Measurements from ENCODE around the gene HNRNPC.
"Not testable (repeated sequence)": the region's sequence is repeated elsewhere in the genome, so short reads cannot be mapped to it uniquely, and the experiment has no call there.

Gene HNRNPC

DNA sequence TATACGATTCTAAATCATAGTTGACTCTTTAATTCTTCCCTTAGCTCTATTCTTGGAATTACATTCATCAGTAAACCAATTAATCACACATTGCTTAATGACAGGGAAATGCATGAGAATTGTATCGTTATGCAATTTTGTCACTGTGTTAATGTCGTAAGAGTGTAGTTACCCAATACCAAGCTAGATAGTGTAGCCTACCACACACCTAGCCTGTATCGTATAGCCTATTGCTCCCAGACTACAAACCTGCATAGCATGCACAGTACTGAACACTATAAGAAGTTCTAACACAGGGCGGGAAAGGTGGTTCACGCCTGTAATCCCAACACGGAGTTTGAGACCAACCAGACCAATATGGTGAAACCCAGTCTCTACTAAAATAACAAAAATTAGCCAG, 24.7 kb downstream of the HNRNPC start:
- DNase-seq (ENCODE audit: low read depth): no peak

DNA sequence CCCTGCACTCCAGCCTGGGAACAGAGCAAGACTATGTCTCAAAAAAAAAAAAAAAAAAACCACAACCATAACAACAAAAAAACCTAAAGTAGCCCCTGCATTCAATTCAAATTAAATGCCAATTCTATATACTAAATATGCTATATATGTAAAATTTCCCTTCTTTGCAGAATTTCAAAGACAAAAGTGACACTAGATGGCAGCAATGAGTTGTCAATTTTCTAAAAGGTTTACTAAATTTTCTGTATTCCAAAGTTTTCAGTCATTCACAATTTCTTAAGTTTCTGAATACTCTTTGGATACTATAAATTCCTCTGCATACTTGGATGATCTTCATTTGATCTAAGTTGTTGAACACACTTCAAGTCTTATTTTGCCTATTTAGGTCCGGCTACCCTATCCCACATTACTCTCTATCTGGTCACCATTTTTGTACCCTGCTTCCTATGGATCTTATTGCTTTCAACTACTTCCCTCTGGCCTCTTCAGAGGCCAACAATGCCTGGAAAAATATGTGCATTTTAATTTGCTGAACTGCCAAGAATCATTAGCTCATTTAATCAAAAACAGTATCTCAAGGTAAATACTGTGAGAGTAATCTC, 27.9 kb downstream of the HNRNPC start:
- DNase-seq (ENCODE audit: low read depth): no peak

DNA sequence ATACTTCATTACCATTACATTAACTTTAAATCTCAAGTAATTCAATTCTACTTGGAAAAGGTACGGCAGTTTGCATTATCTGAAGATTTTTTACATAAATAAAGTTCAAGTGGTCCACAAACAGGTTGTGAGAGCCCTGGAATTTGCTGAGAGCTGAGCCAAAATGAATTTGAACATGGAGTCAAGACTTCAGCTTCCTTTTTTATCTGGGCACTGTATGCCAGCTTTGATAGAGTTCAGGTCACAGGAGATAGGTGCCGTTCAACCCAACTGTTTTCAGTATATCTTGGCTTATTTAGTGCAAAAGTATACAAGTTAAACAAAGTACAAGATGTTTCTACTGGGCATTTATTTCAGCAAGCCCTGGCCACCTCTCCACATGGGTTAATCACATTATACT, 28.8 kb downstream of the HNRNPC start:
- DNase-seq (ENCODE audit: low read depth): no peak

DNA sequence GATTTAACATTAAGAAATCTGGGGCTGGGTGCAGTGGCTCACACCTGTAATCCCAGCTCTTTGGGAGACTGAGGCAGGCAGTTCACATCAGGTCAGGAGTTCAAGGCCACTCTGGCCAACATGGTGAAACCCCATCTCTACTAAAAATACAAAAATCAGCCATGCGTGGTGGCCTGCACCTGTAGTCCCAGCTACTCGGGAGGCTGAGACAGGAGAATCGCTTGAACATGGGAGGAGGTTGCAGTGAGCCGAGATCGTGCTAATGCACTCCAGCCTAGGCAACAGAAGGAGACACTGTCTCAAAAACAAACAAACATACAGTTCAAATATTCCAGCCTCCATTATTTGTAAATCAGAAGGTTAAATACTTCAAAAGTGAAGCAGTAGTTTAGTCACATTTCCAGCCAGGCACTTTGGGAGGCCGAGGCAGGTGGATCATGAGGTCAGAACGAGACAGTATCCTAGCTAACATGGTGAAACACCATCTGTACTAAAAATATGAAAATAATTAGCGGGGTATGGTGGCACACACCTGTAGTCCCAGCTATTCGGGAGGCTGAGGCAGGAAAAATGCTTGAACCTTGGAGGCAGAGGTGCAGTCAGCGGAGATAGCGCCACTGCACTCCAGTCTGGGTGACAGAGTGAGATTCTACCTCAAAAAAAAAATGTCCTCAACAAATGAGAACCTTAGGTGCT, 30.3 kb downstream of the HNRNPC start:
- no peak for DNase-seq (ENCODE audit: low read depth)

DNA sequence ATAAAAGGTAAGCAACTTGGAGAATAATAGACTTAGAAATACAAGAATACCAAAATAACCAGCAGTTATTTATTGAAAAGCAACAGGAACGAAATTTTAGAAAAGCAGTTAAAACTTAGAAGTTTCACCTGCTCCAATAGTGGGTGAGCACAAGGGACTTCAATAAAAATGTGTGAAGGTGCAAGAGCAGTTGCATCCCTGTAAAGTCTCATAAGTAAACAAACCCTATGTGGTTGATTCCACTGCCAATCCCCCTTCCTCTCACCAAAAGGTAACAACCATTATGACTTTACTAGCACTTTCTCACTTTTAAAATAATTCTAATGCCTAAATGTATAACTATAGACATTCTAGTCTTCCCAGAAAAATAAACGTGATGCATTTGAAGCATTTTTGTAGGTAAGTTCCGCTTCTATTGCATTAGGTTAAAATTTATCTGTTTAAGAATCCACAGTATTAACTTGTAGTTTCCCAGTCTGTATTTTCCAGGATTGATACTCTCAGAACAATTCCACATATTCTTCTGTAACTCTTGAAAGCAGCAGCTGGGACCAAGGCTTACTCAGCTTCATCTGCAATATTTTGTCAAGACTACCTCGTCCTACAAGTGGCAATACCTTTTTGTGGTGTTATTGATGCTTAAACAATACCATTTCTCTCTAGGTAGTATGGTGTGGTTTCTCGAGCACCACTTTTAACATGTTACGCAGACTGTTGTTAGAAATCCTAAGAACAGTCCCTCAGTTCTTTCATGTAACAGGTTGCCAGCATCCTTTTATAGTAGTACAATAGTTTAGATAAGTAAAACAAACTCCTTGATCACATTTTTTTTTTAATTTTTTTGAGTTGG, 32.1 kb downstream of the HNRNPC start:
- DNase-seq (ENCODE audit: low read depth): no peak

DNA sequence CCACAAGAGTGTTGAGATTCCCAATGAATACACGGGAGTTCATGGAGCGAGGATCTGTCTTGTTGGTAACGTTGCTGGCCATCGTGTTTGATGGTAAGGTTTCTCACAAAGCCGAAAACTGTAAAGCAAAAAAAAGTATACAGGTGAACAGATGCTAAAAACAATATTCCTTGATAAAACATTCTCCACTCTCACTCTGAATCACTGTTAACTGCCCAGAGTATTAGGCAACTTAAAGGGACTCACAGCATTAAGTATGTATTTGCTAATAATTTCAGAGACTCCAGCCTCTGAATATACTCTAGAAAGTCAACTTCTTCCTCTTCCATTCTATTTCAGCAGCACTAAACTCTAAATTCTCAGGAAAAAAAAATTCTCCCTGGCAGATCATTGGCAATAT, 35.1 kb downstream of the HNRNPC start:
- DNase-seq (ENCODE audit: low read depth): no peak

DNA sequence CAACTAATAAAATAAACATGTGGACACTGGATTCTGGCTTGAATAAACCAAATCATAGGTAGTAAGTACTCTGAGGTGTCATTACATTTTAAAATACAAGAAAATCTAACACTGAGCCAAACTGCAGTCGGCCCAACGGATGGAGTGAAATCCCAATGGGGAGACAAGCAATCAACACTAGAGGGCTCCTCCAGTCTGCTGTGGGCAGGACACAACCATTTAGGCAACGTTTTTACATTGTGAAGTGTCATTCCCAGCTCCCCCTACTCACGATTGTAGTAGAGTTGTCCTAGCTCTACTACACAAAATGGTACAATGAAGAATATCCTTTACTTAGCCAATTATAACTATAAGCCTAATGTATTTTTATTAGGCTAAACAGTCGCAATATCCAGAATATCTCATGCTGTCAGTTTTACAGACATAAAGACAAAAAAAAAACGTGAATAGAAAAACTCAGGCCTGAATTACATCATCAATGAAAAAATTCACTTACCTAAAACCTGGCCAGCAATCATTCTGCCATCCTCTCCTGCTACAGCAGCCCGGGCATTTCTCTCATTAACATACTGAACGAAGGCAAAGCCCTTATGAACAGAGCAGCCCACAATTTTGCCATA, 35.7 kb downstream of the HNRNPC start:
- DNase-seq (ENCODE audit: low read depth): no peak

DNA sequence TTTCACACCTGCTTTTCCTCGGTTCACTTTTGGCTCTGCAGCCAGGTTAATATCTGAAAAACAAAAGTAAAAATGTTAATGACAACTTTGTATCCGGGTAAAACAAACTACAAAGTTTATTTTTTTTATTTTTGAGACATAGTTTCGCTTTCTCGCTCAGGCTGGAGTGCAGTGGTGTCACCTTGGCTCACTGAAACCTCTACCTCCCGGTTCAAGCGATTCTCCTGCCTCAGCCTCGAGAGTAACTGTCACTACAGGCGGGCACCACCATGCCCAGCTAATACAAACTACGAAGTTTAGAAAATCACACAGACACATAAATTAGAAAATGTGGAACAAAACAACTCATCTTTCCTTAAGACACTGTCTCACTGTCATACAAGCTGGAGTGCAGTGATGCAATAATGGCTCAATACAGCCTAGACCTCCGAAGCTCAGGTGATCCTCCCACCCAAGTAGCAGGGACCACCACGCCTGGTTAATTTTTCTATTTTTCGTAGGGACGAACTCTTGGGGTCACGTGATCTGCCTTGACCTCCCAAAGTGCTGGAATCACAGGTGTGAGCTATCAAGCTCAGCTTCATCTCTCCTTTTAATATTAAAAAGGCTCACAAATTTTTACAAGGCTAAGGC, 38.1 kb downstream of the HNRNPC start:
- DNase-seq (ENCODE audit: low read depth): no peak

DNA sequence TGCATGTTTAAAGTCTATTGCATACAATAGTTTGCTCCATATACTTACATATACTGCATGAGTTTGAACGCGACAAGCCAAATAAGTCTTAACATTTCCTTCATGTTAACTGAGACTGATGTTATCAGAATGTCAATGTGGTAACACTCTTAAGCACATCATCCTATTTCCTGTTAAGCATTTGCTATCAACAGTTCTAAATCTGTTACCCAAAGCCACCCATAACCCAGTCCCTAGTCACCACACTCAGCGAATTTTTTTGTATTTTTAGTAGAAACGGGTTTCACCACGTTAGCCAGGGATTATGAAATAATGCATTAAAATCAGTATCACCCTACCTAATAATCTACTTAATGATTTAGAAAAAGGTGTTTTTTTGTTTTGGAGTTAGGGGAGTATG, 39.4 kb downstream of the HNRNPC start:
- no peak for DNase-seq (ENCODE audit: low read depth)

DNA sequence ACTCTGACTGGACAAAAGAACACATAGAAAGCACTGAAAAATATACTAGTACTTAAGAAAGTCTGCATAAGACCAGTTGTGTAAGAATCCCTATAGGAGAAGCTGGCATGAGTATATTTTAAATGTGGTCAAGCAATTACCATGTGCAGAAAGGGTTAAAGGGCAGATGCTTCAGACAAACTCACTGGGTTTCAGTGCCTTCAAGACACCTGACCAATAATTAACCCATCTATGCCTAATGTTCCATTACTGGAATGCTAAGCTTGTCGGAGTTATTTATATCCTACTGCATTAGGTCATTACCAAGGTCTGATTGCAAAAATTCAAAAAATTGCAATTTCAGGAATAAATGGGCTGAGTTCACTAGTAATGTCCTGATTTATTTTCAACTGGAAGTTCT, 41.3 kb downstream of the HNRNPC start:
- DNase-seq (ENCODE audit: low read depth): no peak

DNA sequence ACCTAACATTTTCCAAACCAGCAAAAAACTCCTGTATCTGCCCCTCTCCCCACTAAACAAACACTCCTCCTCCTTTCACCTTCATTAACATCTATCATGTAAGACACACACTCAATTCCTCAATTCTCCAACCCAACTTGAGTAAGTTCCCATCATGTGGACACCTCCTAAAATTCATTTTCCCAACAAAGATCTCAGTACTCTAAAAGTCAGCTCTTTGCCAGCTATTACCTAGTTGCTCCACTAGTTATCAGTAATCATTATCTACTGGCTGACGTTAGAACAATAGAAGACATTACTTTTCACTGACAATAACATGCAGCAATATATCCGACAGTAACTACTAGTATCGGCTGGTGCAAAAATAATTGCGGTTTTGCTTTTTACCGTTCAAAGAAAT, 42.1 kb downstream of the HNRNPC start:
- DNase-seq (ENCODE audit: low read depth): no peak

DNA sequence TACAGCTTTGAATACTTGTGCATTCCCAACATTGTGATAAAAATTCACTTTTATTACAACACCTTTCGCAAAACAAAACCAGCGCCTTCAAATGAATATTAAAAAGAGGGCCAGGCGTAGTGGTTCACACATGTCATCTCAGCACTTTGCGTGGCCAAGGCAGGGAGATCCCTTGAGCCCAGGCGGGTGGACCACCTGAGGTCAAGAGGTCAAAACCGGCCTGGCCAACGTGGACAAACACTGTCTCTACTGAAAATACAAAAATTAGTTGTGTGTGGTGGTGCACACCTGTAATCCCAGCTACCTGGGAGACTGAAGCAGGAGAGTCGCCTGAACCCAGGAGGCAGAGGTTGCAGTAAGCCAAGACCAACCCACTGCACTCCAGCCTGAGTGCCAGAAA, 42.8 kb downstream of the HNRNPC start:
- no peak for DNase-seq (ENCODE audit: low read depth)

DNA sequence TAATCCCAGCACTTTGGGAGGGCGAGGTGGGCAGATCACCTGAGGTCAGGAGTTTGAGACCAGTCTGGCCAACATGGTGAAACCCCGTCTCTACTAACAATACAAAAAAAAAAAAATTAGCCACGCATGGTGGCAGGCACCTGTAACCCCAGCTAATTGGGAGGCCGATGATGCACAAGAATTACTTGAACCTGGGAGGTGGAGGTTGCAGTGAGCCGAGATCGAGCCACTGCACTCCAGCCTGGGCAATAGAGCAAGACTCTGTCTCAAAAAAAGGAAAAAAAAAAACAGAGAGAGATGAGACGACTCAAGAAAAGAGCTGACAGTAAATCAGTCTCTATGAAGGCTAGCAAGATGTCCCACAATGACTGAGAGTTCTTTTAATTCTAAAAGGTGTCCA, 44.1 kb downstream of the HNRNPC start:
- DNase-seq (ENCODE audit: low read depth): not testable (repeated sequence)

DNA sequence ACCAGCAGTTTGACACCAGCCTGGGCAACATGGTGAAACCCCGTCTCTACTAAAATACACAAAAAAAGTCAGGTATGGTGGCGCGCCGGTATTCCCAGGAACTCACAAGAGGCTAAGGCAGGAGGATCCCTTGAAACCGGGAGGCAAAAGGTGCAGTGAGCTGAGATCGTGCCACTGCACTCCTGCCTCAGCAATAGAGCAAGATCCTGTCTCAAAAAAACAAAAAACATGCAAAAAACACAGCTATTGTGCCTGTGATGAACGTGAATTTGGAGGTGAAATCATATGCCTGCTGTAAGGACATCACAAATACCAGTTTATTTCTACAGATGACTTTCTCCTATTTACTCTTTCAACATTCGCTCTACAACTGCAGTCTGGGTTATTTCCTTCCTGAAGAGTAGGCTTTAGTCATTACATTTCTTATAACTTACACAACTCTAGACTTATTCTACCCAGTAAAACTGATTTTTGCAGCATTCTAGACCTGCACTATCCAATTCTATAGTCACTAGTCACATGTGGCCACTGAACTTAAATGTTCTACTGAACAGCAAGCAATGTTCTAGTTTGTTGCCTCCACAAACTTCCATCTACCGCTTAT, 48.3 kb downstream of the HNRNPC start:
- no peak for DNase-seq (ENCODE audit: low read depth)

DNA sequence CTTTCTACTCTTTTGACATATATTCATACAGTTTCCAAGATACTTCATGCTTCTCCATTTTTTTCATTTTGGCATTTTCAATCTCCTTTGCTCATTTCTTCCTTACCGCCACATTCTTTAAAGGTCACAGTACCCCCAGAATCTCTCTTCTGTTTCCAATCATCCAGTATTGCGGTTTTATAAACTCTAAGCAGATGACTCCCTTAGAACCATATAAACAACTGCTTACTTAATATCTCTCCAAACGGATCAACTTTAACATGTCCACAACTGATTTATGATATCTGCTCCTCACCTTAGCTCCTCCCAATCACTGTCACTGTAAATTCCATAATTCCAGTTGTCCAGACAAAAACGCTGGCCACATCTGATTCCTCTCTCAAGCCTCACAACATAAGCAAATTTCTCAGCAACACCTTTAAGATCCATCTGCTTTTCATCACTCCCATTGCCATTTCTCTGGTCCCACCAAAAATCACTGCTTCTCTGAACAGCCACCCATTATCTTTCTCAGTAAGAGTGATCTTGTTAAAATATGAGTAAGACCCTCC, 49.6 kb downstream of the HNRNPC start:
- no peak for DNase-seq (ENCODE audit: low read depth)

DNA sequence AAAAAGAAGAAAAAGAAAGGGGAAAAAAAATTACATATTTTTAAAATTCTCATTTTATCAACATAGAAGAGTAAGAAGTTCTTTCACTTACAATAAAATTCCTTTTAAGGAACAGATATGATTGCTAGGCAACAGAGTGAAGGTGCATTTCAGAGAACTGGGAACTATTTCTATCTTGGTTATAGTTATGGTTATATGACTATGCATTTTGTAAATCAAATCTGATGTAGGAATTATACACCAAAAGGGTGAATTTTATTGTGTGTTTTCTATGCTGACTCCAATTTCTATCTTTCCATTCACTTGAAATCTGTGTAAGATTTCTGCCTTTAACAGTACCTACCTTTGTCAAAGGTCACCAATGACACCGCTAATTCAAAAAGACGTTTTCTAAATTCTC, 50.1 kb downstream of the HNRNPC start:
- DNase-seq (ENCODE audit: low read depth): no peak

DNA sequence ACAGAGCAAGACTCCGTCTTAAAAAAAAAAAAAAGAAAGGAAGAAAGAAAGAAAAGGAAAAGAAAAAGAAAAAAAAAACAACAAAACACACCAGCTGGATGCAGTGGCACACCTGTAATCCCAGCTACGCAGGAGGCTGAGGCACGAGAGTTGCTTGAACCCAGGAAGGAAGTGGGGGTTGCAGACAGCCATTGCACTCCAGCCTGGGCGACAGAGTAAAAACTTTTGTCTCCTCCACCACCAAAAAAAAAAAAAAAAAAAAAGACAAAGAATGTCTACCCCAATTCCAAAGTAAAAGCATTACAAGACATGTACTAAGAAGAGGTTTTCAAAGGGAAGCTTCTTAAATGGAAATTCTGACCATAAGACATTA, 53.4 kb downstream of the HNRNPC start:
- DNase-seq (ENCODE audit: low read depth): no peak

DNA sequence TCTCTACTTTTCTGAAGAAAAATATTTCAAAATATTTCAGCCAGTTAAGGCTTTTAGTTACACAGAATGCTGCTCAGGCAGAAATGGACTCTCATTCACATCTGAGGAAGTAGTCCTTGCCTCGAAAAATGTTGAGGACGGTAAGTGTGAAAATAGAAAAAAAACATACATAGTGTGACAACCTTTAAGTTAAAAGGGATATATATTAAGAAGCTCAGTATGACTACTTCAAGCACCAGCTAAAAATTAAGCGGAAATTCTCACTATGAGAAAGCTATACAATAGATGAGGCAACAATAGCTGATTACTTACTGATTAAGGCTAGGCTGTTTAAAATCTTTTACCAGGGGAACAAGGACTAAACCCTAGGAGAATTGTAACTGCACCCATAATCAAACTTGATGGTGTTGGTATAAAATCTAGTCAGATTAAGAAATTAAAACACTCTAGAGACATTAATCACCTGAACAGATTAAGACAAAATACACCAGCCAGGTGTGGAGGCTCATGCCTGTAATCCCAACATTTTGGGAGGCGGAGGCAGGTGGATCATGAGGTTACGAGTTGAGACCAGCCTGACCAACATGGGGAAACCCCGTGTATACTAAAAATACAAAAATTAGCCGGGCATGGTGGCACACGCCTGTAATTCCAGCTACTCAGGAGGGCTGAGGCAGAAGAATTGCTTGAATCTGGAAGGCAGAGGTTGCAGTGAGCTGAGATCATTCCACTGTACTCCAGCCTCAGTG, 53.9 kb downstream of the HNRNPC start:
- no peak for DNase-seq (ENCODE audit: low read depth)

DNA sequence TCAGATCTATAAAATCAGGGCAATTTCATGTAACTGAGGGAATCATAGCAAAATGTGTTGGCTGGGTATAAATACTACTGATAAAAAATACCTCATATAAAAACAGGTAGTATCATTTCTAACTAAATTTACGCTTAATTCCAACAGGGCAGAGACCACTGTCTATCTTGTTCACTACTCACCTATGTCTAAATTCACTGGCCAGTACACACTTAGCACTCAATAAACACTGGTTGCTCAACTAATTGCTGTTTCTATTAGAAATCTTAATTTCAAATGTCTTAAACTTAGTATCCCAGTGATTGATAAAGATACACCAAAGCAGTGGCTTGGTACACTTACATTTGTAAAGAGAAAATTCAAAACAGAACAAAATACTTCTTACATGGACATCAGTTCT, 55.6 kb downstream of the HNRNPC start:
- DNase-seq (ENCODE audit: low read depth): no peak

DNA sequence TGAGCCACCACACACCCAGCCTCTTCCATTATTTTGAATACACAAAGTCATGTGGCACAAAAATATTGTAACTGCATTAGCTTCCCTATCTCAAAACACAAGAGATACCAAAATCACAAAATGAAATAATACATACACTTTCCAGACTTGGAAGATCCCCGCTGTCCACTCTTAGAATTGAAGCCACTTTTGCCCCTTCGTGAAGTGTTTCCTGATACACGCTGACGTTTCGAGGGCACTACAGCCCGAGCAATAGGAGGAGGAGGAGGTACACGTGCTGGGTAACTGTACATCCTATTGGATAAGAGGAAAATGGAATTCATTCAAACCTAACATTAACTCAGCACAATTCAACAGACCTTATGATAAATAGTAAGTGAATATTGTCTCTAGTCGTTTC, 56.4 kb downstream of the HNRNPC start:
- DNase-seq (ENCODE audit: low read depth): not testable (repeated sequence)

DNA sequence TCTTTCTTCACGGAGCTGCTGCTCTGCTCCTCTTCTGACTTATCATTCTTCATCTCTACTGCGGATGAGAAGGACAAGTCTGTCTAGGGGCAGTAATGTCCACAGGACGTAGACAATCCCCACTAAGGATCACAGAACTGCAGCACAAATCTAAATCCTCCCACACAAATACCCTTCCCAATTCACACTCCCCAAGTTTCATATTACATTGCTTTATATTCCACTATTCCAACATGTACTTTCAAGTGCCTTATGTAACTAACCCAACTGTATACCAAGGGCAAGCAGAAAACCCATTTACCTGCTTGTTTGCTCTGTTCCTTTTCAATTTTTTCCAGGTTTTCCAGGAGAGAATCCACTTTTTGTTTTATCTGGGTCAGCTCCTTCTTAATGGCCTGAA, 57.7 kb downstream of the HNRNPC start:
- DNase-seq (ENCODE audit: low read depth): no peak

Data from stimulated activated CD8-positive, alpha-beta memory T cell treated with anti-CD3 and anti-CD28 coated beads, Interleukin-4, amount 100 ng/mL, for 24 hours (primary cell).